ENCODE measurements around the gene TEAD1.

TEAD1 gene

DNA sequence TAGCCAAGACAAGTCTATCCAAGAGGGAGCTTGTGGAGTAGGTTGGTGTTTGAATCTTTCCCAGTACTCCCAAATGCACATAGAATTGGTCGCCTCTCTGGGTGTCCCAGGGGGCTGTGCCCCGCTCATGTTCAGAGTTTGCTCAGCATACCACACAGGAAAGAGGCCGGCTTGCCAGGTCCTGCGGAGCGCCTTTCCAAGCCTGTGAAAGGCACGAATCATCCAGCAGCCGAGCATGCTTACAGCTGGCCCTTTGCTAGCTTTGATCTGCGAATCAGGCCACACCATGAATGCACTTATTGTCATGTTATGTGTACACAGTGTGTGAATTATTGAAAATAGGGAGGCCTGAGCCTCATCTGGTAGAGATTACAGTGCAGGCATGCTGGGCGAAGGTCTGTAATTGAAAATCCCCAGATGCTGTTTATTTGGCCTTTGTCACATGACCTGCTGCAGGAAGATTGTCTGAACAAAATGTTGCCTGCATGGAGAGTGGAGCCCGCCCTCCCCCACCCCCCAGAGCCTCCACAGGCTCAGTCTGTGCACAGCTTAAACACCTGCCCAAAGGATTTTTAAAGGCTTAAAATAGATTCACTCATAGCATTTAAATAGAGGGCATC is 171.6 kb downstream of the TEAD1 start:
- DNase-seq: peak; percentile 78

DNA sequence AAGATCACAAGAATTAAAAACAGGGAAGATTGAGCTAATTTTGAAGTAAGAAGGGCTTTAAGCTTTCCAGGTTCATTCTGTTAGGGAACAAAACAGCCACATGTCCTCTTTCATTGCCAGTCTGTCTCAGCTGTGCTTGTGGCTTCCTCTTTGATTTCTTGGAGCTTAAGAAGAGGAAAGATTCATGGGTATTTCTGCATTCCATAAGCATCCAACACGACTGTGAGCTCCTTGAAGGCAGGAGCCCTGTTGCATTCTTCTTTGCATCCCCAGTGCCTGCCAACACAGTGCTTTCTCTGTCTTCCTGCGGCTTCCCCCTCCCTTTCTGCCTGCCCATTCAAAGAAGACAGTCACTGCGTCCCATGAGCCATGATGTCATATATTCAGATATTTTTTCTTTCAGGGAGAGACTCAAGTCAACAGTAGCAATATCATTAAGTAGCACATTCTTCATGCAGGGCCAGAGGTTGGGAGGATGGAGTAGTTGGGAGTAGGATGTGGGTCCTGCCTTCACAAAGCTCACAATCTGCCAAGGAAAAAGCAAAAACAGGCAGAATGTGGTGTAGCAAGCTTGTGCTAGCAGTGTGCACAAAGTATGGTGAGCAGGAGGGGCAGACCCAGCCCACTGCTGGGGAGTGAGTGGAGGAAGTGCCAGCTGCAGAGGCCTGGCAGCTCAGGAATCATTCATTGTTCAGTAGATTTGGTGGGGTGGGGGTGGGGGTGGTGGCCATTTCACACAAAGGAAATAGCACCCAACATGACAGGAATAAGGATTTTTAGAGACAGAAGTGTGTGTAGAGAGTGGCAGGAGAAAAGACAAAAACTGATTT is 172.8 kb downstream of the TEAD1 start:
- DNase-seq: peak; percentile 66

DNA sequence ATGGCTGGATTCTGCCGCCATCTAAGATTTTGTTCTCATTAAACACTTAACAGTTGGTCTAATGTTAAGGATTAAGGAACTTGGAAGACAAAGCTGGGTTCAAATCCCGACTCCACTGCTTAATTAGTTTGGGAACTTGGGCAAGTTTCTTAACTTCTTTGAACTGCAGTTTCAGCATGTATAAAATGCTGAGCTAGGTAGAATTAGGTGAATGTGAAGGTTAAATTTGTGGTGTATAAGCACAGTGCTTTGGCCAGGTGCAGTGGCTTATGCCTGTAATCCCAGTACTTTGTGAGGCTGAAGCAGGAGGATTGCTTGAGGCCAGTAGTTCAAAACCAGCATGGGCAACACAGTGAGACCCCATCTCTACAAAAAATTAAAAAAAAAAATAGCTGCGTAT is 174.2 kb downstream of the TEAD1 start:
- DNase-seq: peak; percentile 57

DNA sequence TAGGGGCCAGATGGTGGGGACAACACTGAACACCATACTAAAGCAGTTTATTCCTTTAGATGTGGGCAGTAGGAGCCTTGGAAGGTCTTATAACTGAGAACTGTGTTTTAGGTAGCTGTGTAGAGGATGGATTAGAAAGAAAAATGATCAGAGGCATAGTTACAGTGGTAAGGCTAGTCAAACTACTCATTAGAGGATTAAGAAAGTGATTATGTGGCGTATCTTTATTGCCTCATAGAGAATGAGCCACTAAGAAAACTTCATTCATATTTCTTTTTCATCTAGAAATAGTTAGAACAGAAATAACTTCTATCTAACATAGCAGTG is 179.1 kb downstream of the TEAD1 start:
- DNase-seq: no peak

DNA sequence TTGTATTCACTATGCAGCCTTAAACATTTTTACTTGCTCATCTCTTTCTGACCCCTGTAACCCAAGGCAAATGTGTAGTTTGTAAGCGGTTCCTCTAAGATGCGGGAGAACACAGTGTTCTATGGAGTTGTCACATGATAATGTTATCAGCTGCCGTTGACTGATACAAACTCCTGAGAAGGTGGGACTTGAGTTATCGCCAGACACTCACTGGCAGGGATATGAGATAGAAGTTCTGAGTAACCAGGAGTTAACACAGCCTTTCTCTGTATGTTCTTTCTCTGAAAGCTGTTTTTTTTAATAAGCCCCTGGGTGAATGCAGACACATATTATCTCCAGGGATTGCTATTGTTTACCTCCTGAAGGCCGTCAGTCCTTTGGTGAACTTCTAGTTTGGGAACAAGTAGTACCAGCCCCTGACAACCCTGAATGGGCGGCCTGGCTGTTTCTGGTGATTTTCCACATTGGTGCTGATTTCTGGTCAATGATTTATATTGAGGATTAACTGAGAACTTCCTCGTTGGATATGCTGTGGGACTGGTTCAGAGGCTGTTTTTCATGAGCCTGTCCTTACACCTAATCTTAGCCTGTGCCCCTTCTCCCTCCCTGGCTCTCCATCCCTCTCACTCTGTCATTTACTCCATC is 179.6 kb downstream of the TEAD1 start:
- DNase-seq: no peak

DNA sequence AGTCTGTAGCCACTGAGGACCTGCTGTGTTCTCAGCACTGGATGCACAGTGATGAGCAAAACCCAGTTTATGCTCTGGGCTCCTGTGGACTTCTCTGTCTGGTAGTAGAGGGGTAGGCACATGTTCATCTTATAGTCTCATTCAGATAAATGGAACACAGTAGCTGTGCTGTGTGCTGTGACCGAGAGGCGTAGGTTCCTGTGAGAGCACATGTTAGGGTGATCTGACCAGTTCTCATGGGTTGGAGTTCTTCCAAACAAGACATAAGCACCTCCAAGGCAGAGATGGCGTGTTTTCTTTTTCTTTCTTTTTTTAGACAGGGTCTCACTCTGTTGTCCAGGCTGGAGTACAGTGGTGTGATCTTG is 180.1 kb downstream of the TEAD1 start:
- DNase-seq: no peak

DNA sequence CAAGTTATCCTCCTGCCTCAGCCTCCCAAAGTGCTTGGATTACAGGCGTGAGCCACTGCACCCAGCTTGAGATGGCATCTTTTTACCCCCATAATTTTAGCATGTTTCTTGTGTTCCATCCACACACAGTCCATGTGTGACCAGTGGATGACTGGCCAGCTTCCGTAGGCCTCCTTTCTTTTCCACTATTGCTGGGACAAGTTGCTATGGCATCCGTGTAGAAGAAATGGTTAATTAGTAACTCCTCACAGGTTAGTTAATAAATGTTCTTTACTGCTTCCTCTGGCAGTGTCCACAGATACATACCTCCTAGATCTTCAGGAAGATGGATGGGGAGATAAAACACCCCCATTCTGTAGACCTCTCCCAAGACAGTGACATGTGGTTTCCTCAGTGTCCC is 180.6 kb downstream of the TEAD1 start:
- DNase-seq: no peak

DNA sequence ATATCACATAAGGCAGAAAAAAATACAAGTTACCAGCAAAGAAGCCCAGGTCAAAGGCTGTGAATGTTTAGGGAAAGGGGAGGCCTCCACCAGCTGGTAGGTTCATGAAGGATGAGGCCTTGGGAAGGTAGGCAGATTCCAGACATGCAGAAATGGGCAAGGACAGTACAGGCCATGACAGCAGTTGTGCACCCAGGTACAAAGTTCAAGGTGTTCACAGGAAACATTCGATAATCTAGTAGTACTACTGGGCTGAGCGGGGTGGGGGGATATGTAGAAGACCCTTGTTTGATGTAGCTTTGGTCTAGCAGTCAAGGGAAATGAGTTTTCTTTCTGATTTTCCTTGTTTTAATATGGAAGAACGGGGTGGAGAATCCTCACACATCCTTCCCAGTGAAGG is 182.1 kb downstream of the TEAD1 start:
- no peak for DNase-seq

DNA sequence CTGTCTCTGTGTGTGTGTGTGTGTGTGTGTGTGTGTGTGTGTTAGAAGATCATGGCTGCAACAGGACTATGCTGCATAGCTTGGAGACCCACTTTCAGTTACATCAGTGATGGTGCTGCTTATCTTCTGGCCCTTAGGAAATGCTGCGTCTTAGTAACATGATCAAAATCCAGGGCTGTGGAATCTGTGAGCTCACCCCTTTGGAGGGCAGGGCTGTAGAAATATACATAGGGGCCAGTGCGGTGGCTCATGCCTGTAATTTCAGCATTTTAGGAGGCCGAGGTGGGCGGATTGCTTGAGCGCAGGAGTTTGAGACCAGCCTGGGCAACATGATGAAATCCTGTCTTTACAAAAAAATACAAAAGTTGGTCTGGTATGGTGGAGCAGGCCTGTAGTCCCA is 183.4 kb downstream of the TEAD1 start:
- no peak for DNase-seq

DNA sequence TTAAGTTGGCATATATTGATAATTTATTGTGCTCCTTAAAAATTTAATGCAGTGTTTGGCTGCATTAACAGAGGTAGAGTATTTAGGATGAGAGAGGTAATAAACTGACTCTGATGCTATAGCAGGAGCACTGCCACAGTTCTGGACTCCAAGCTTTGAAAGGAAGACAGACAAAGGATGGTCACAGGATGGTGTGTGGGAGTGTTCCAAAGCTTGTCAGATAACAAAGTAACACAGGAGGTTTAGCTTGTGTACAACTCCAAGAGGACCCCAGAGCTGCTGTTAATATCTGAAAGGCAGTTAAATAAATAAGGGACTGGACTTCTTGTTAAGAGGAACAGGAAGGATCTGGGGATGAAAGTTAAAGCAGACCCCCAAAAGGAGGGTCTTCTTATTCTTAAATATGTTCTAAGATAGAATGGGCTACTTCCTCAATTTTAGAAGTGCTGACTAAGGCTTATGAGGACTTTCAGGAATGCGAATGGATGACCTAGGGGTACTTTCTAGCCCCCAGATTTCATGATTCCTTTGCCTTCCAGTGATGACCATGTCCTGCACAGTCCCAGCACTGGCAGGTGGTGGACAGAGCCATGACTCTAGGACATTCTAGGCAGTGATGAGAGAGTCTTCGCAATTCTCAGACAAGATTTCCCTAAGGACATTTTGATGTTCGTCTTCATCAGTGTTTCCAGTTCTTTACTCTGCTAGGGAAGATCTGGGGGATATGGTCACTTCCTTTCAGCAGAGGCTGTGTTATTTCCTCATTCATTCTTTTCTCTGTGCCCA is 185.8 kb downstream of the TEAD1 start:
- DNase-seq: no peak

DNA sequence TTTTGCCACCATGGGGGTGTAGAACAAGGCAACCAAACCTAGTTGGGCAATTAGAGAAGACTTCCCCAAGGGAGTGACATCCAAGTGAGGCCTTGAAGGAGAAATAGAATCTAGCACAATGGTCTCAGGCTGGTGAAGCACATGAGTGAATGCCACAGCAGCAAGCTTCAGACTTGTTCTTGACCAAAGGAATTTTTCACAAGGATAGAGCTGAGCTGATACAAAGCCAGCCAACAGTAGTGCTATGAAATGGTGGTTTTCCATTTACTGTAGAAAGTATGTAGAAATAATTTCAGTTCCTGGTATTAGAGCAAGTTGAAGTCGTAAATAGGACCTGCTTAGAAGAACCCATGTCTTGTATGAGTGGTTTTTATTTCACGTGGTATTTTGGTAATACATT is 186.6 kb downstream of the TEAD1 start:
- no peak for DNase-seq

DNA sequence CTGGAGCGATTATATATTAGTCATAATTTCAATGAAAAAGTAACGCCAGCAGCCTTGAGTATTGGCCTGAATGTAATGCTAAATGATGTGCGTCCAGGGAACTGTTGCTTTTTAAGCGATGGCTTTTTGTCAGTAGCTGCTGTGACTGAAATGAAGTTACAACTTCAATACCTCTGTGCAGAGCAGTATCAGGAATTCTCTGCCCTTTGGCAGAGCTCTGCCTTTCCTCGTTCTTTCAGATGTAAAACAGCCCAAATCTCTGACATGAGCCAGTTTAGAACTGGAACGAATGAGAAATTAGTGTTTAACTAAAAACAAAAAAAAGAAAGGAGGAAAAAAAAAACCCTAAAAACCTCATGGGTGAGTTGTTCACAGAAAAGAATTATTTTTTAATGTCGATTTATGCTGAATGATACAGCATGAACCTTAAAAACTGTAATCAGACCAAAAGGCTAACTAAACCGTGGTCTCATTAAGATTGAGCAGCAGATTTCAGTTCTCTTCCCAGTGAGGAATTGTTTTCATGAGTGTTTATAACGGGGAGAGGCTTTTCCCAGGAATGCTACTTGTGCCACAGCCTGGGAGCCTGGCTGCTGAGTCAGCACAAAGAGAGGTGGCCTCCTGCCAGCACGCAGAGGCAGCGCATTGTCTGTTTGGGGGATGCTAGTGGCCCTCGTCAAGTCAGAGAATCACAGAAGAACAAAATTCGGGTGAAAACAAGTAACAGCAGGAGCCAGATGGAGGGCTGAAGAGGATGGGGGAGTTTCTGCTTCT is 188.7 kb downstream of the TEAD1 start:
- DNase-seq: no peak

DNA sequence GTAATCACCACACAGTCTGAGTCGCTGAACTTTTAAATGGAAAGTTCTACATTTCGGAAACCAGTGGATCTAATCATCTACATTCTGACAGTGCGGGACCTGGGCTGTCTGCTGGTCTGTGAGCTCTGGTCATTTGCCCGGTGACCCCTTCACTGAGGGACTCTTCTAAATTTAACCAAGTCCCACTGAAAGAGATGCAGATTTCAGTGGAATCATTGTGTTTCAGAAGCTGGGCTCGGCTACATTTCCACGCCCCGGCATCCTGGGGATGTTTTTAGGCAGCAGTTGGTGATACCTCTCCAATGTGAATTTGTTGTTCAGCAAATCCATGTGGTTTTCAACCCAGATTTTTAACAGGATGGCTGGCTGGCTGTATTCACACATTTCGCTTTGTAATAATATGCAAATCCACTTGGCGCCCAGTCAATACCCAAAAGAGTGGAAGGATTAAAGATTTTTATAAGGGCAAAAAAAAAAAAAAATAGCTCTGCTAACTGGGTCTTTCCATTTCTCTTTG is 189.4 kb downstream of the TEAD1 start:
- no peak for DNase-seq

DNA sequence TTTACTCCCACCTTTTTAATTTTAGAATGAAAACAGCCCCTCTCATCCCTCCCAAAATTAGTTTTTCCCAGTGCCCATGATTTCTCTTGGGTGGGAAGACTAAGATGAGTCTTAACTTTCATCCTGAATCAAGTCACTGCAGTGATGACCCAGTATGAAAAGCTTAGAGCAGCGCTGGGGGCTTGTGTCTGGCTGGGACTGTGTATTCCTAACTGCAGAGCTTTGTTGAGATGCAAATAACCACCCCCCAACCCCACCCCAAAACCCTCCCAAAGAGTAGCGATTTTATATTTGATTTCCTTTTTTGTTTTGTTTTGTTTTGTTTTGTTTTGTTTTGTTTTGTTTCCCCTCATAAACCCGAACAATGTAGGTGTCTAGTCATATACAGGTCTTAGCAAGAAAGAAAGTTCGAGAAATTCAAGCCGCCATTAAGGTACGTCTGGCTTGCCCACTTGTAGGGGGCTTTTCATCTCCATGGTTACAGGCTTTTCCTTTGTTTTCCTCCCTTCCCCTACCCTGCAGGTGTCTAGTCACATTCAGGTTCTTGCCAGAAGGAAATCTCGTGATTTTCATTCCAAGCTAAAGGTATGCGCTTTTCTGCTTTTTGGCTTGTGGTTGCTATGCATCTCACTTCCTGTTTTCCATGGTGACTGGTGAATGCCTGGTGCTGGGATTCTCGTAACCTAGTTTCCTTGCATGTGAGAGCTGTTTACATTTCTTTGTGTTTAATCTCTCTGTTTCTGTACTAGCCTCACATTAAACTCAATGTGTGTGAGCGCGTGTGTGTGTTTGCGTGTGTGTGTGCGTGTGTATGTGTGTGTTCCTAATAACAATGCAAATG is 190.3 kb downstream of the TEAD1 start:
- DNase-seq: peak; percentile 64

DNA sequence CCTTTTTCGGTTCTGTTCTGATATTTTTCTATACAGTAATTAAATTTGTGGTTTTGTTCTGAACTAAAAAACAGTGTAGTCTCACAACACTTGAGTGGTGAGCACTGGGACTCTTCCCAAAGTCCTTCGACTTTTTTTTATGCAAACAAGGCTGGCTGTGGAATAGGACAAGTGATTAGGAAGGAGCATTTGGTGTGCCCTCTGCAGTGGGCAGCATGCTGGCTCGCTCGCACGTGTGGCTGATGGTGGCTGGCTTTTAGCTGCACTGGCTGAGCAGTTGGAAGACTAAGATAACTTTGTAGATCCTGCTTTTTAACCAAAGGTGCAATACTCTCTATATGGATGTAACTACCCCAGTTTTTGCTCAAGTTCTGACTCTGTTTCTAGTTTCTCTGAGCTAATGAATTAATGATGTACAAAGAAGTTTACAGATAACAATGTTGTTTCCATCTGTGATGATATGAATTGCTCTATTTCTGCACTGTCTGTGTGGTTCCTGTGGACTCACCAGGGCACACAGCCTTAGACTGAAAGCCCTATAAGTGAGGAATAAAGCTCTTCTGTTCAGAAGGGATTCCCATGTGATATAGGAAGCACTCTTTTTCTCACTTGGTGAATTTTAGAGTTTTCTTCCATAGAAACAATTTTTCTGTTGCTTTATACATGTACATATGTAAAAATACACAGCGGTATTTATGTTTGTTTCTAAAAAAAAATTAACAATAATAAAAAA is 191.8 kb downstream of the TEAD1 start:
- no peak for DNase-seq

DNA sequence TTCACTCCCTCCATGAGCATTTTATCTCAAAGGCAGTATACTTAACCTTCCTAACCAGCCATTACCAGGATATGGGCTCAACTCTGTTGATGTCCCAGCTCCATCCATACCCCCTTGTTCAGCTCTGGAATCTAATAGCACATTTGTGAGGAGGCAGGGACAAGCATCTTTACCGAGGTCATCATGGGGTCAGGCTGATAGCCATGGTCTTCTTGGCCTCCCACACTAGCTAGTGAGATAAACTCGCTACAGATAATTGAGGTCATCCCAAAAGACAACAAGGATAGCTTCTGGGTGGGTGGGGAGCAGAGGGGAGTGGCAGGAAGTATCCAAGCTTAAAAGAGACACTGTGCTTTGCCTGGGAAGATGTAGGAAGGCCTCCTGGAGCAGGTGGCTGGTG is 193.3 kb downstream of the TEAD1 start:
- DNase-seq: no peak

DNA sequence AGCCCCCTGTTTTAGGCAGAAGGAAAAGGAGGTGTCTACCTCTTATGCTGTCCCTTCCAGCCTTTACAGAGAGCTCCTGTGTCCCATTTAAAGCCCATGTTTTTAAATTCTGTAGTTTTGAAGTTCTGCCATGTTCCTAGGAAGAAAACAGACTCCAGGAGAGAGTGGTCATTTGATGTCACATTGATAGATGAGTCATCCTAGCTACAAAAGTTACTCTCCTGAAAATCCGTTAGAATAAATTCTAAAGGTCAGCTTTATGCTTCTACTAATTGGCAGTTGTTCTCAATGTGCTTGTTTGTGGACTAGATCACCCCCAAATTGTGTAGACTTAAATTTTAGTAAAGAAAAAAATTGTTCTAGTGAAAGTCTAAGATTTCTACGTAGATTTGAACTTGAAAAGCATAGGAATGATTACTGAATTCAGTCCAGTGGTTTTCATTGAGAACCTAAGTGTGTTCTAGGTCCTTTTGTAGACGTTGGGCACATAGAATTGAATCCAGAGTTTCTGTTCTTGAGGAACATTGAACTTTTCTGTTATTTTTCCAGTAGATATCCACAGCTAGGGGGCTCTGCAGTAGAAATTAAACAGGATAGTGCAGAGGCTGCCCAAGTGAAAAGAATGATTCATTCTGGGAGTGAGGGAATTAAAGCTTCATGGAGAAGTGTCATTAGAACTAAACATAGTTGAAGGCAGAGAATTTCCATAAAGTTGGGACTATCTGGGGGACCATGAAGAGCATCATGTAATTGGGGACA is 194.3 kb downstream of the TEAD1 start:
- DNase-seq: no peak

DNA sequence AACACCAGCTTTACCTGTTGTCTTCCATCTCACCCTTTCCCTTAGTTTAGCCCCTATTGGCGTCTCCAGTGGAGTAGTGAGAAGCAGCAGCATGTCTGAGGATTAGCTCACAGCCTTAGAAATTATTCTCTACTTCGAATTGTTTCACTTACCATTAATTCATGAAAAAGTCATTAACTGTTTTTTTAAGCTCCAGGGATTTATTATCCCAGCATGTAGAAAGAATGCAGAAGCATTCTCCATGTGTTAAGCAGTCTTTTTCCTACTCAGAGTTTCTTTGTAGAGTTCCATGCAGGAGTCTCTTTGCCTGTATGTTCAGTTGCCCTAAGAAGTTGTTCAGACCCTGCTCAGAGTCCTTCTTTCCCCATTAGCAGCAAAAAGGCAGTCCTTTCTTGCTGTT is 197.0 kb downstream of the TEAD1 start:
- no peak for DNase-seq

DNA sequence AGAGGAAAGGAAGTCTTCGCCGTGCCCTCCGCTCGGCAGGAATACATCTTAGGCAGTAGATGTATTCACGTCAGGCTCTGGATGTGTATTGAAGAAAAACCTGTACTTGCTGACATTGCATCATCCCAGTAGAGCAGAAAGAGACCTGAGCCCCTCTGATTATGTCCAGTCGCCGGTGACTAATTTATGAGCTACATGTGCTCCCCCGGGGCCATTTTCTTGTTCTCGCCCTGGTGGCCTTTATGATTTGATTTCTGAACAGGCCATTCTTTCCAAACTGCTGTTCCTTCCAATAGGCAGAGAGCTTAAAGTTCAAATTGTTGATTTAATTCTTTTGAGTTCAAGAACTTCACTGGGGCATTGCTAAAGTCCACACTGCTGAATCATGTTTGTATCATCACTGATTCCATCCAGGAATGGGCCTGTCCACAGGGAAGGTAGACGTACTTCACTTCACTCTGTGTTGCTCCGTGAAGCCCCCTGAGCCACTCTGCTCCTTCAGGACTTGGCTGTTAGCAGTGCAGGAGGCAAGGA is 197.6 kb downstream of the TEAD1 start:
- DNase-seq: no peak

DNA sequence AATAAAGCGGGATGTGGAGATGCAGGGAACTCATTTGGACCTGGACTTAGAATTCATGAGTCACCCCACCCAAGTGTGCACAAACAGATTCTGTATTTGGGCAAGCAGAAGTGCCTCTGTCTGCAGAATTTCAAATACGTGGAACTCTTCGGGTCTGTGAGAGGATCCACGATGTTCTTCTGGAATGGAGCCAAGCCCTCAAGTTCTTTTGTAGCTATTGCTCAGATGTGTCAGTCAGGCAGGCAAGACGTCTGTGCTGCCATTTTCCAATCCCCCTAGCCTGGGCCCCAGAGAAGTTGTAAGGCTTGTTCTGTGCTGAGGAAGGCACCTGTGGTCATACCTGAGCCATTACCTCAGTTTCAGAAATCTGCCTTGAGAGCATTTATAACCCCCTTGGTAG is 202.1 kb downstream of the TEAD1 start:
- no peak for DNase-seq

Data from RPMI8226 (cell line).